HEK293 (cell line): ENCODE measurements around the gene FOXF1.

Experiments used
- ATF2 ChIP-seq: fragments of 450-650 bp; formaldehyde crosslinking; IDR thresholded peaks from 2 replicates; pipeline ENCODE4 v1.5.1; 2016; ENCODE audit warnings: missing biosample characterization, missing genetic modification characterization, low read depth
- CTCF ChIP-seq: fragments of 450-650 bp; formaldehyde crosslinking; IDR thresholded peaks from 2 replicates; pipeline ENCODE4 v1.5.1; 2016; ENCODE audit warnings: missing biosample characterization, missing genetic modification characterization
- FEZF1 ChIP-seq: fragments of 450-650 bp; formaldehyde crosslinking; IDR thresholded peaks from 2 replicates; pipeline ENCODE4 v1.5.1; 2016; ENCODE audit warnings: missing biosample characterization, missing genetic modification characterization
- GLIS2 ChIP-seq: fragments of 450-650 bp; formaldehyde crosslinking; IDR thresholded peaks from 2 replicates; pipeline ENCODE4 v1.5.1; 2016; ENCODE audit warnings: missing biosample characterization, missing genetic modification characterization
- REPIN1 ChIP-seq: fragments of 450-650 bp; formaldehyde crosslinking; IDR thresholded peaks from 2 replicates; pipeline ENCODE4 v1.5.1; 2017; ENCODE audit warnings: missing biosample characterization, missing genetic modification characterization, low read depth
- REST ChIP-seq: fragments of 450-650 bp; formaldehyde crosslinking; IDR thresholded peaks from 2 replicates; pipeline ENCODE4 v1.5.1; 2016; ENCODE audit warnings: missing biosample characterization, missing genetic modification characterization
- SP2 ChIP-seq: fragments of 450-650 bp; formaldehyde crosslinking; IDR thresholded peaks from 2 replicates; pipeline ENCODE4 v1.5.1; 2016; ENCODE audit warnings: missing biosample characterization, missing genetic modification characterization
- TRIM28 ChIP-seq: IDR thresholded peaks from 2 replicates; pipeline ENCODE4 v1.6.1; 2011; ENCODE audit warnings: low read length, control low read depth, borderline replicate concordance
- ZNF146 ChIP-seq: fragments of 450-650 bp; formaldehyde crosslinking; IDR thresholded peaks from 2 replicates; pipeline ENCODE4 v1.5.1; 2016; ENCODE audit warnings: missing biosample characterization, missing genetic modification characterization
- ZNF223 ChIP-seq: fragments of 450-650 bp; formaldehyde crosslinking; IDR thresholded peaks from 2 replicates; pipeline ENCODE4 v1.5.1; 2016; ENCODE audit warnings: missing biosample characterization, missing genetic modification characterization
- ZNF311 ChIP-seq: fragments of 450-650 bp; formaldehyde crosslinking; IDR thresholded peaks from 2 replicates; pipeline ENCODE4 v1.5.1; 2017; ENCODE audit warnings: missing biosample characterization, missing genetic modification characterization, borderline replicate concordance
- ZNF350 ChIP-seq: fragments of 450-650 bp; formaldehyde crosslinking; IDR thresholded peaks from 2 replicates; pipeline ENCODE4 v1.5.0; 2017; ENCODE audit warnings: missing biosample characterization, mild to moderate bottlenecking, missing genetic modification characterization
- ZNF670 ChIP-seq: fragments of 450-650 bp; formaldehyde crosslinking; IDR thresholded peaks from 2 replicates; pipeline ENCODE4 v1.5.1; 2016; ENCODE audit warnings: missing biosample characterization, missing genetic modification characterization, low read depth
- ZNF791 ChIP-seq: fragments of 450-650 bp; formaldehyde crosslinking; IDR thresholded peaks from 2 replicates; pipeline ENCODE4 v1.5.1; 2016; ENCODE audit warnings: missing biosample characterization, missing genetic modification characterization

GRCh38 chr16:86492961-86493629 lies 17.2 kb upstream of the FOXF1 start:
- TF ChIP-seq ZNF791 (tag by site-specific recombination) (no peak), ZNF670 (no peak), FEZF1 (tag by site-specific recombination) (no peak), ZNF350 (tag by site-specific recombination) (no peak), ZNF146 (tag by site-specific recombination) (no peak), CTCF (tag by site-specific recombination) (no peak), REST (tag by site-specific recombination) (no peak), TRIM28 (no peak), ATF2 (no peak), REPIN1 (tag by site-specific recombination) (no peak), SP2 (no peak), GLIS2 (tag by site-specific recombination) (no peak), ZNF223 (tag by site-specific recombination) (no peak), ZNF311 (tag by site-specific recombination) (no peak)
